Endothelial cell of umbilical vein (primary cell): ENCODE results near the gene ARID3B. TPM values are rescaled to one million over a fixed set of nuclear protein-coding genes. Genes with fewer than 3 reads are reported as not detected.

Source experiments
- BruUV-seq: library from RNA; stranded (reverse); fragments of 400-500 nt; replicated peaks from 2 replicates; lab custom pipeline; 2021; lab: Mats Ljungman, UMichigan
- CTCF ChIA-PET: fragments of 300-600, 350-600 bp; sonication (Branson Sonifier 250); formaldehyde crosslinking; loops from one replicate; lab custom pipeline; 2021; ENCODE audit warnings: antibody characterized with exemption, inconsistent platforms; lab: Charles Lee
- POLR2A ChIA-PET: fragments of 300-600, 350-600 bp; sonication (Branson Sonifier 250); formaldehyde crosslinking; loops from one replicate; lab custom pipeline; 2021; ENCODE audit warnings: antibody characterized with exemption, inconsistent platforms; lab: Charles Lee
- DNase-seq: peaks from one replicate; pipeline ENCODE4 v3.0.0-alpha.2; 2011; ENCODE audit warnings: low read depth, low spot score
- FAIRE-seq: peaks from 2 replicates; lab custom pipeline; 2011; peaks lifted over from hg19 to GRCh38; lab: Jason Lieb, UNC
- H2AFZ ChIP-seq: 2 replicates; pipeline ENCODE4 v1.6.0; 2012; ENCODE audit warnings: low read depth, low read length, control low read depth, inconsistent platforms
- H3K27ac ChIP-seq: 2 replicates; pipeline ENCODE4 v1.5.1; 2011; ENCODE audit warnings: low read depth, mild to moderate bottlenecking, control low read depth, low read length, moderate library complexity; ENCODE audit not compliant: insufficient read depth
- H3K27me3 ChIP-seq, 2 experiments: 2 replicates each; pipeline versions ENCODE4 v1.6.0 to v1.6.1; 2011; ENCODE audit warnings: low read length in 2 of 2, mixed read lengths in 1 of 2; ENCODE audit not compliant: control insufficient read depth in 2 of 2, insufficient read depth in 2 of 2
- H3K36me3 ChIP-seq, 2 experiments: 2 replicates in 1 of 2; 3 replicates in 1 of 2; pipeline ENCODE4 v1.5.1; 2011; ENCODE audit warnings: low read length in 2 of 2, mild to moderate bottlenecking in 1 of 2, moderate library complexity in 1 of 2; ENCODE audit not compliant: control insufficient read depth in 2 of 2, insufficient read depth in 2 of 2; ENCODE audit errors: extremely low read depth in 1 of 2
- H3K4me1 ChIP-seq: 3 replicates; pipeline ENCODE4 v1.5.1; 2011; ENCODE audit warnings: mild to moderate bottlenecking, low read length; ENCODE audit not compliant: control insufficient read depth, insufficient read depth; ENCODE audit errors: extremely low read depth
- H3K4me2 ChIP-seq: 2 replicates; pipeline ENCODE4 v1.6.1; 2011; ENCODE audit warnings: low read length, control low read depth, mixed read lengths; ENCODE audit not compliant: insufficient read depth
- H3K4me3 ChIP-seq, 3 experiments: fragments of 200-600 bp in 1 of 3; sonication (generic), shearing (Covaris generic) in 1 of 3; replicated peaks in 1 of 3; 2 replicates each; pipeline ENCODE4 v1.5.1; 2011 to 2016; ENCODE audit warnings: control low read depth in 3 of 3, low read length in 3 of 3, mild to moderate bottlenecking in 2 of 3, inconsistent platforms in 1 of 3, low read depth in 1 of 3, moderate library complexity in 1 of 3; ENCODE audit not compliant: insufficient read depth in 1 of 3
- H3K79me2 ChIP-seq: 2 replicates; pipeline ENCODE4 v1.6.0; 2012; ENCODE audit warnings: low read length, inconsistent platforms; ENCODE audit not compliant: control insufficient read depth, insufficient read depth
- H3K9ac ChIP-seq: replicated peaks from 2 replicates; pipeline ENCODE3; 2011; ENCODE audit warnings: low read length, control low read depth; ENCODE audit not compliant: insufficient read depth; ENCODE audit errors: extremely low read depth
- H3K9me1 ChIP-seq: replicated peaks from 3 replicates; pipeline ENCODE4 v1.6.0; 2011; ENCODE audit warnings: mild to moderate bottlenecking, low read length; ENCODE audit not compliant: control insufficient read depth, insufficient read depth; ENCODE audit errors: extremely low read depth
- H3K9me3 ChIP-seq: replicated peaks from 2 replicates; pipeline ENCODE4 v1.5.1; 2012; ENCODE audit warnings: low read length, inconsistent platforms; ENCODE audit not compliant: control insufficient read depth, insufficient read depth
- H4K20me1 ChIP-seq: replicated peaks from 2 replicates; pipeline ENCODE3; 2011; ENCODE audit warnings: mild to moderate bottlenecking, low read length; ENCODE audit not compliant: control insufficient read depth, insufficient read depth; ENCODE audit errors: extremely low read depth
- CTCF ChIP-seq, 2 donors: IDR thresholded peaks; 1 replicate in 1 of 2; 2 replicates in 1 of 2; pipeline ENCODE4 v1.5.1; 2011; ENCODE audit warnings: low read length in 2 of 2, mild to moderate bottlenecking in 2 of 2, moderate library complexity in 2 of 2, control low read depth in 1 of 2, inconsistent platforms in 1 of 2, low read depth in 1 of 2; ENCODE audit not compliant: insufficient read depth in 1 of 2; ENCODE audit errors: extremely low read depth in 1 of 2
- EZH2 ChIP-seq: IDR thresholded peaks from 2 replicates; pipeline ENCODE4 v1.6.1; 2012; ENCODE audit warnings: borderline replicate concordance, low read depth, mild to moderate bottlenecking, moderate library complexity, low read length, inconsistent platforms; ENCODE audit not compliant: severe bottlenecking
- FOS ChIP-seq: IDR thresholded peaks from 2 replicates; pipeline ENCODE4 v1.6.1; 2011; ENCODE audit warnings: mild to moderate bottlenecking, low read length, moderate library complexity, borderline replicate concordance; ENCODE audit not compliant: insufficient read depth
- GATA2 ChIP-seq: IDR thresholded peaks from 2 replicates; pipeline ENCODE4 v1.7.0; 2011; ENCODE audit warnings: low read depth, mild to moderate bottlenecking, moderate library complexity, mixed read lengths, low read length; ENCODE audit not compliant: insufficient read length, insufficient read depth
- JUN ChIP-seq: IDR thresholded peaks from 2 replicates; pipeline ENCODE4 v1.6.1; 2011; ENCODE audit warnings: borderline replicate concordance, low read depth; ENCODE audit not compliant: insufficient read length, insufficient read depth
- MAX ChIP-seq: IDR thresholded peaks from 2 replicates; pipeline ENCODE4 v1.6.1; 2011; ENCODE audit not compliant: insufficient read depth, insufficient read length
- MYC ChIP-seq: IDR thresholded peaks from one replicate; pipeline ENCODE4 v1.6.1; 2011; ENCODE audit warnings: mild to moderate bottlenecking, low read depth, low read length
- POLR2A ChIP-seq: IDR thresholded peaks from 2 replicates; pipeline ENCODE4 v1.6.1; 2012; ENCODE audit warnings: low read depth, mild to moderate bottlenecking, control low read depth, low read length
- POLR2AphosphoS5 ChIP-seq: IDR thresholded peaks from 2 replicates; pipeline ENCODE4 v1.6.1; 2012; ENCODE audit warnings: low read depth, mild to moderate bottlenecking, control low read depth, low read length, moderate library complexity; ENCODE audit not compliant: insufficient read depth
- dilution Hi-C: fragments of 300-500 bp; cut with MboI; formaldehyde crosslinking; loops from one replicate; pipeline ENCODE4 v1.15.0; 2019; ENCODE audit warnings: low sequenced_read_pairs; ENCODE audit not compliant: extremely low pct_ligation_motif_present
- intact Hi-C: fragments of 100-400 bp; cut with micrococcal nuclease; formaldehyde crosslinking; loops from one replicate; pipeline ENCODE4 v1.10.0; 2022
- polyA plus RNA-seq, 4 experiments: library from polyadenylated mRNA; depleted of rRNA in 3 of 4; stranded (reverse) in 3 of 4; unstranded in 1 of 4; fragments of >200 nt; gene quantifications; 2 replicates each; pipeline versions ENCODE4 v1.2.1 to v1.2.3, GENCODE V29; 2011 to 2012; ENCODE audit warnings: missing spikeins in 1 of 4
- total RNA-seq: library from RNA; stranded (reverse); gene quantifications from 2 replicates; pipeline ENCODE4 v1.2.3, GENCODE V29; 2021

ARID3B gene
- total and polyA plus RNA-seq, 2 donors (not counting 3 experiments of a cell fraction or from before 2014, with no cell fraction given), result 6.2 to 10.0 TPM

GRCh38 chr15:74584779-74585178, 43.8 kb downstream of the ARID3B start:
- intact Hi-C loops (no loop called here), dilution Hi-C loops (no loop called here)
- no peaks in the 10 kb centered on the region for H3K27me3 ChIP-seq
- BruUV-seq, result no TSS peak
- no peak overlapping the region for H3K4me2 ChIP-seq
- H4K20me1 ChIP-seq, result no peaks in the 10 kb centered on the region
- no peak for FAIRE-seq
- H3K9me3 ChIP-seq, result no peaks in the 10 kb centered on the region
- no peak overlapping the region for H3K27ac ChIP-seq
- DNase-seq, result no peak
- H3K9me1 ChIP-seq, result no peaks in the 10 kb centered on the region
- no peak overlapping the region for H3K4me3 ChIP-seq
- H3K36me3 ChIP-seq, result no peaks in the 10 kb centered on the region
- no peak overlapping the region for H3K9ac ChIP-seq
- H3K79me2 ChIP-seq, result no peaks in the 10 kb centered on the region
- TF ChIP-seq JUN, result no peak
- no peak for TF ChIP-seq CTCF (IDR thresholded peaks at IDR 0.05; ENCODE audit: extremely low read depth in 1 of 2, insufficient read depth in 1 of 2, low read depth in 1 of 2, low read length in 2 of 2)
- TF ChIP-seq MYC, result no peak
- H2AFZ ChIP-seq, result no peak overlapping the region
- ChIA-PET CTCF (no interaction called here), POLR2A (no interaction called here)
- peaks cover 19% of the 10 kb centered on the region for H3K4me1 ChIP-seq

GRCh38 chr15:74585191-74585590, 44.2 kb downstream of the ARID3B start:
- TF ChIP-seq JUN, result no peak
- TF ChIP-seq MAX, result no peak
- no peak for TF ChIP-seq MYC
- no peak for TF ChIP-seq POLR2A
- TF ChIP-seq POLR2AphosphoS5, result no peak
- TF ChIP-seq CTCF (IDR thresholded peaks at IDR 0.05; ENCODE audit: extremely low read depth in 1 of 2, insufficient read depth in 1 of 2, low read depth in 1 of 2, low read length in 2 of 2), result no peak
- TF ChIP-seq EZH2, result no peak
- TF ChIP-seq FOS, result no peak
- TF ChIP-seq GATA2, result no peak
- intact Hi-C loops (no loop called here), dilution Hi-C loops (no loop called here)
- no peaks in the 10 kb centered on the region for H4K20me1 ChIP-seq
- FAIRE-seq (no peak), DNase-seq (no peak)
- peaks cover 23% of the 10 kb centered on the region for H3K4me1 ChIP-seq
- H3K9me3 ChIP-seq, result no peaks in the 10 kb centered on the region
- BruUV-seq, result no TSS peak
- no peaks in the 10 kb centered on the region for H3K27me3 ChIP-seq
- no peaks in the 10 kb centered on the region for H3K36me3 ChIP-seq
- no peak overlapping the region for H3K9ac ChIP-seq
- CTCF ChIA-PET, result interaction anchor here (0.6 kb wide), 1 partner anchor 211 kb away, joined by 3 read pairs; no protein-coding TSS in a partner anchor
- POLR2A ChIA-PET, result no interaction called here
- H3K27ac ChIP-seq, result no peak overlapping the region
- H3K9me1 ChIP-seq, result no peaks in the 10 kb centered on the region
- H3K4me2 ChIP-seq, result no peak overlapping the region
- H2AFZ ChIP-seq, result no peak overlapping the region
- H3K79me2 ChIP-seq, result no peaks in the 10 kb centered on the region
- no peak overlapping the region for H3K4me3 ChIP-seq
